GM21423 (cell line): ENCODE measurements around the gene NOTCH2.

Experiments
- ATAC-seq: cut with Tn5 transposase; IDR thresholded peaks from one replicate; pipeline ENCODE4 v1.9.1; 2021; ENCODE audit warnings: mild to moderate bottlenecking, moderate library complexity; ENCODE audit not compliant: unreplicated experiment

NOTCH2 gene

GRCh38 chr1:119911775-119912174, 157.7 kb downstream of the NOTCH2 start:
- no peak for ATAC-seq

GRCh38 chr1:119910618-119911017, 158.8 kb downstream of the NOTCH2 start:
- no peak for ATAC-seq

GRCh38 chr1:119909890-119910596, 159.4 kb downstream of the NOTCH2 start:
- no peak for ATAC-seq

GRCh38 chr1:119908661-119909060, 160.8 kb downstream of the NOTCH2 start:
- no peak for ATAC-seq

- ATAC-seq: no peak
Measured at GRCh38 chr1:119906927-119907652, 162.4 kb downstream of the NOTCH2 start.

- no peak for ATAC-seq
Measured at GRCh38 chr1:119903443-119903835, 166.0 kb downstream of the NOTCH2 start.

- ATAC-seq: no peak
Measured at GRCh38 chr1:119902775-119903442, 166.6 kb downstream of the NOTCH2 start.

GRCh38 chr1:119898981-119899720, 170.3 kb downstream of the NOTCH2 start:
- no peak for ATAC-seq

GRCh38 chr1:119898530-119898929, 170.9 kb downstream of the NOTCH2 start:
- no peak for ATAC-seq

- no peak for ATAC-seq
Measured at GRCh38 chr1:119896303-119896702, 173.2 kb downstream of the NOTCH2 start, which contains the start of gene ADAM30. TSS of gene ADAM30 (minus strand) at chr1:119896515. CDS start at chr1:119896336, 179 bp downstream.

GRCh38 chr1:119895102-119895501, 174.4 kb downstream of the NOTCH2 start:
- ATAC-seq: no peak

GRCh38 chr1:119893827-119894700, 175.4 kb downstream of the NOTCH2 start:
- no peak for ATAC-seq

- no peak for ATAC-seq
Measured at GRCh38 chr1:119893238-119893791, 176.1 kb downstream of the NOTCH2 start.

GRCh38 chr1:119891386-119891785, 178.1 kb downstream of the NOTCH2 start:
- no peak for ATAC-seq

- ATAC-seq: no peak
Measured at GRCh38 chr1:119888476-119888875, 181.0 kb downstream of the NOTCH2 start.

- ATAC-seq: no peak
Measured at GRCh38 chr1:119887427-119887826, 182.0 kb downstream of the NOTCH2 start.

GRCh38 chr1:119885903-119886783, 183.3 kb downstream of the NOTCH2 start:
- no peak for ATAC-seq

- no peak for ATAC-seq
Measured at GRCh38 chr1:119884711-119885110, 184.8 kb downstream of the NOTCH2 start.

GRCh38 chr1:119883826-119884225, 185.6 kb downstream of the NOTCH2 start:
- no peak for ATAC-seq
